Hematopoietic multipotent progenitor cell treated with erythropoietin and hydrocortisone succinate and interleukin-3 and kit ligand, for 17 days (in vitro differentiated cells): ENCODE results near the gene COL1A1.

ENCODE experiments used
- DNase-seq: peaks from one replicate; pipeline ENCODE4 v3.0.0-alpha.2; 2015; ENCODE audit warnings: low spot score

The COL1A1 gene

GRCh38 chr17:50153650-50154575, 47.5 kb downstream of the COL1A1 start:
- DNase-seq, result peak; percentile 94

- peak; percentile 31 for DNase-seq
Observed at GRCh38 chr17:50152736-50153135, 48.7 kb downstream of the COL1A1 start.

GRCh38 chr17:50151937-50152547, 49.4 kb downstream of the COL1A1 start:
- peak; percentile 70 for DNase-seq

- peak; percentile 87 for DNase-seq
Observed at GRCh38 chr17:50151041-50151936, 50.1 kb downstream of the COL1A1 start.

GRCh38 chr17:50150354-50151040, 50.9 kb downstream of the COL1A1 start, which contains the start of gene PPP1R9B:
Gene PPP1R9B, minus strand, starts transcription at chr17:50150677. Its CDS starts 164 bp downstream, at chr17:50150513.
- no peak for DNase-seq

DNA sequence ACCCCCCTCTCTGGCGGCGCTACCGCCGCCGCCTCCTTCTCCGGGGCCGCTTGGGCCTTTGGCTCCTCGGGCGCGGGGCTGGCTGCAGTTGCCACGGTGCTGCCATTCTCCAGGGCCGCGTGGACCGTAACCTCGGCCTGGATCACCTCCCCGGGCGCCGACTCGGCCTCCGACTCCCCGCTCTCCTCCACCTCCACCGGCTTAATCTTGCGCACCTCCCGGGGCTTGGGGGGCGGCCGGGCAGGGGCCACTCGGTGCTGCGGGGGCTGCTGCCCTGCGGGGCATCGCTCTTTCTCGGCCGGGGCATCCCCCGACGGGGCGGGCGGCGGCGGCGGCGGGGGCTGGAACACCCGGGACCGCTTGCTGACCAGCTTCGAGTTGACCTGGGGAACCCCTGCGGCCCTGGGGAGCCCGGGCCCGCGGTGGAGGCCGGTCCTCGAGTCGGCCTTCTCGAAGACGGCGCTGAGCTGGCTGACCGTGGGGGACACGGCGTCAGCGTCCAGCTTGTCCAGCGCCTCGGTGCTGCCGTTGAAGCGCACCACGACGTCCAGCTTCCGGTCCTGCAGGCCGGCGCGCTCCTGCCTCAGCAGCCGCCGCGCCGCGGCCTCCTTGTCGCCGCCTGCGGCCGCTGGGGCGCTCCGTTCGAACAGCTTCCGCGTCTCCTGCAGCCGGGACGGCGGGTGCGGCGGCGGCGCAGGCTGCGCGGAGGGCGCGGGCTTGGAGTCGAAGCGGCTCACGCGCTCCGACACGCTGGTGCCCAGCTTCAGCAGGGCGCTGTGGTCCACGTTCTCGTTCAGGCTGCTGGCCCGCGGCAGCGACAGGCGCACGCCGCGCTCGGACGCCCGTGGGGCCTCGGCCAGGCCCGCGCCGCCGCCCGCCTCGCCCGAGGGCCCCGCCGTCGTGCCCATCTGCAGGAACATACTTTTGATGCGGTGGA, 51.7 kb downstream of the COL1A1 start:
- DNase-seq, result peak; percentile 70

GRCh38 chr17:50149091-50149416, 52.4 kb downstream of the COL1A1 start:
- DNase-seq, result no peak

GRCh38 chr17:50148226-50149090, 53.0 kb downstream of the COL1A1 start:
- DNase-seq, result peak; percentile 55

- DNase-seq, result no peak
Observed at GRCh38 chr17:50147841-50148225, 53.6 kb downstream of the COL1A1 start.

DNA sequence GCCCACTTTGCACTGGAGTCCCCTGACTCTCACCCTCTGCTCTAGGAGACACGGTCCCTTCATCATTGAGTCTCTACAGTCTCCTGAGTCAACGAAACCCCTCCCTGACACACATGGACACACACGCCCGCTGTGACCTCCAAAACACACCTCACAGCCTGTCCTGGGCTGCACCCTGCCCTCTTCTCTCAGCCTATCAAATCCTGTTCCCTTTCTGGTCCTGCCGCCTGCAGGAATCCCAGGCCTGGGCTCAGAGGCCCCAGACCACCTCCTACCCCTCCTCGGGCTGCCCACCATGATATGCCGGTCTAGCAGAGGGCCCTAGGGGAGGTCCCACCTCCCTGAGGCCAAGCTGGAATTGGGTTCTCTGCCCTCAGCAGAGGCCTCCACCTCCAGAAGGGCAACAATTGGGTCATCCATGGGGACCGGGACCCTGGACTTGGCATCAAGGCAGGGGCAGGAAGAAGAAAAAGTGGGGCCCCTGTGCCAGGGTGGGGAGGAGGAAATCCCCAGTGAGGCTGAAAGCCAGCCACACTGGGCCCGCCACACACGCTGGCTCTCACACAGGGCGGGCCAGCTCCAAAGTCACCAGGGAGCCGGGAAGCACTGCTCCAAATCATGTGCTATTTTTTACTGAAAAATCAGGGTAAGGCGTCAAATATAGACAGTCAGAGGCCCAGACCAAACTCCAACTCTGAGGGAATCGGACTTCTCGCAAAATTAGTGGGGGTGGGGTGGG, 54.3 kb downstream of the COL1A1 start:
- peak; percentile 20 for DNase-seq

DNA sequence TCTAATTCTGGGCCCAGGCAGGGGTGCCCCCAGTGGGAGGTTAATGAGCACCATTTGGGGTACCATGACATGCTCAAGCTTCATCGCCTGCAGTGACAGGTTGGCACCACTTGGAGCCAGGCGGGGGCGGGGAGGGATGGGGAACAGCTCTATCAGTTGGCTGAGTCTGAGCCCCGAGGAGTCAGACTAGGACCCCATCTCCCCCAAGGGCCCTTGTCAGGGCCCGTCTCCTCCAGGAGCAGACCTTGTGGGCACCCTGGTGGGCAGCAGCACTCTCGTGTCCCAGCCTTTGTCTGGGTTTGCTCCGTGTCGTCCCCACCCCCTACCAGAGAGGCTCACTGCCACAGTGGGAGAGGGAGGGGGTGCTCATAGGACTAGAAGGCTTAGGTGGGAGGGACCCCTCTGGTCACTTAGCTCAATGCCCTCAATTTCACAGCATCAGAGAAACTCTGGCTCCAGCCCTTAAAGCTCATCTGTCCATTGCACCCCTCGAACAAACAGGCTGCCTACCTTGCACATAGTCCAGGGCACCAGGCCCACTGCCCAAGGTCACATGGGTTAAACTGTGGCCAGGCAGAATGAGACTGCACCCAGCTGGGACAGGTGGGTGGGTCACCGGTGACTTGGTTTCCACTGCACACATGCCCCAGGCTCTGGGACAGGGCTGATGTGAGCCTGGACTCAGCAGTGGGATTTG, 55.1 kb downstream of the COL1A1 start:
- peak; percentile 28 for DNase-seq

- no peak for DNase-seq
Observed at GRCh38 chr17:50145532-50146229, 55.8 kb downstream of the COL1A1 start.

DNA sequence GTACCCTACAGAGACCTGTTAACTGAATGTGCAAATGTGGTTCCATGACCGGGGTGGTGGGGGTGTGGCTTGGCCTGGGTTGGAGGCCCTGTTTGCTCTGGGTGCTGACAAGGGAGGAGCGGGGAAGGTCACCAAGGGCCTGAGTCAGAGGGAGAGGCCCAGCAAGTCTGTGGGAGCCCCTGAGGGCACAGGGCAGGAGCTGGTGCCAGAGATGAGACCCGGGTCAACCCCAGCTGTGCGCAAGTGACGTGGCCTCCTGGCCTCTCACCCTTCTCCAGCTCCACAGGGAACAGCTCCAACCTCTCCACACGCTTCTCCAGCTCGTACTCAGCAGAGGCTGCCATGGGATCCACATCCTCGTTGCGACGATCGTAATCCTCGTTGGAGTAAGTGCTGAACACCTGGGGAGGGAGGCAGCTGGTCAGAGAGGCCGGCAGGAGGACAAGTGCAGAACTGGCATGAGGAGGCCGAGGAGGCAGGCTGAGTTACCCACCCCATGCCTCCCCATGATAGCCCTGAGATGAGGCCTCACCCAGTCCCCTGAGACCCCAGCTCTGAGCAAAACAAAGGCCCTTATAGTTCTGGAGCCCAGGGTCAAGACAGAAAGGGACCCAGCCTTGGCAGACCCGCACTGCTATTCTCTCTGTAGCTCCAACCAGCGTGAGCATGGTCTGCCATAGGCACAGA, 56.4 kb downstream of the COL1A1 start:
- DNase-seq, result no peak

DNA sequence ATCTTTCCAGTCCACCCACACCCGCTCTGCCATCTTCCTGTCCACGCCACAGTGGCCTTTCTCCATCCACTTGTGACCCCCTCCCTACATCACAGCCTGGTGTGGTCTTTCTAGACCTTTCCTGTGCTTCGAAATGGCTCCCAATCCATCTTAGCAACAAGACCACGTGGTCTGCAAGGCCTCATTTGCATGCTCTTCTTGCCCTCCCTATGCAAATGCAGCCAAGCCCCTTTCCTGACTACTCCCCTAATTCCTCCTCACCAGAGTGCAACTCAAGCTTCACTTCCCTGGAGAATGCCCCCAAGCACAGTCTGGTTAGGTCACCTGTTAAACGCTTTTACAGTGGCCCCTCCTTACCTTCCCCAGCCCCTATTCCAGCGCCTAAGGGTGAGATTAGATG, 57.1 kb downstream of the COL1A1 start:
- DNase-seq, result no peak

- no peak for DNase-seq
Observed at GRCh38 chr17:50143461-50144176, 57.8 kb downstream of the COL1A1 start.

DNA sequence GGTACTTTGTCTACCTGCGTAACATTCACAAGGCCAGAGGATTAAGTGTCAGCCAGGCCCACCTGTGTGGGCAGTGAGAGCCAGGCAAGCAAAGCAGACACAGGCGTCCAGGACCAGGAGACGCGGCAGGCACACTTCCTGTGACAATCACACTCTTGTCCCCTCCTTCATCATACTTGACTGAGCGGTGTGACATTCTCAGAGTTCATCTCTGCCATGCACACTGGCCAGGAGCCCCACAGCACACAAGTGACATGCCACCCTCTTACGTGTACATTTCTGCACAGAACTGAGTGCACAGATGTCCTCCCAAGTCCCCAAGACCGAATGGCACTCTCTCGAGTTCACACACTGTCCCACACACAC, 59.7 kb downstream of the COL1A1 start:
- no peak for DNase-seq
